HL-60/S4 treated with retinoic acid at 250 ng/mL for 4 days and 3 days (cell line): Measurements from ENCODE around the gene NT5DC3.

Source experiments
- in situ Hi-C: fragments of 300-500 bp; cut with MboI; formaldehyde crosslinking; loops from 2 replicates; pipeline ENCODE4 v1.7.0; 2022; ENCODE audit warnings: low sequenced_read_pairs

The NT5DC3 gene

GRCh38 chr12:103833891-103834290, 7.1 kb downstream of the NT5DC3 start:
- in situ Hi-C loops: no loop called here

- in situ Hi-C loops: no loop called here
Measured at GRCh38 chr12:103833095-103833775, 7.8 kb downstream of the NT5DC3 start.

GRCh38 chr12:103832048-103832997, 8.7 kb downstream of the NT5DC3 start:
- in situ Hi-C loops: no loop called here

- in situ Hi-C loops: no loop called here
Measured at GRCh38 chr12:103830730-103831320, 10.2 kb downstream of the NT5DC3 start.

GRCh38 chr12:103830025-103830725, 10.9 kb downstream of the NT5DC3 start:
- in situ Hi-C loops: no loop called here

GRCh38 chr12:103829092-103829491, 11.9 kb downstream of the NT5DC3 start:
- in situ Hi-C loops: no loop called here

- in situ Hi-C loops: no loop called here
Measured at GRCh38 chr12:103827911-103828391, 13.1 kb downstream of the NT5DC3 start.

- in situ Hi-C loops: no loop called here
Measured at GRCh38 chr12:103824845-103825244, 16.2 kb downstream of the NT5DC3 start.

GRCh38 chr12:103824290-103824689, 16.7 kb downstream of the NT5DC3 start:
- in situ Hi-C loops: no loop called here

- in situ Hi-C loops: no loop called here
Measured at GRCh38 chr12:103823871-103824270, 17.2 kb downstream of the NT5DC3 start.

GRCh38 chr12:103821773-103822172, 19.3 kb downstream of the NT5DC3 start:
- in situ Hi-C loops: no loop called here

GRCh38 chr12:103820881-103821489, 20.0 kb downstream of the NT5DC3 start:
- in situ Hi-C loops: no loop called here

- in situ Hi-C loops: no loop called here
Measured at GRCh38 chr12:103820361-103820760, 20.7 kb downstream of the NT5DC3 start.

GRCh38 chr12:103819892-103820291, 21.1 kb downstream of the NT5DC3 start:
- in situ Hi-C loops: no loop called here

GRCh38 chr12:103819312-103819711, 21.7 kb downstream of the NT5DC3 start:
- in situ Hi-C loops: no loop called here

GRCh38 chr12:103817791-103818190, 23.2 kb downstream of the NT5DC3 start:
- in situ Hi-C loops: no loop called here

GRCh38 chr12:103816663-103817062, 24.4 kb downstream of the NT5DC3 start:
- in situ Hi-C loops: no loop called here

GRCh38 chr12:103814436-103814835, 26.6 kb downstream of the NT5DC3 start:
- in situ Hi-C loops: no loop called here

GRCh38 chr12:103813949-103814348, 27.1 kb downstream of the NT5DC3 start:
- in situ Hi-C loops: no loop called here

- in situ Hi-C loops: no loop called here
Measured at GRCh38 chr12:103813426-103813825, 27.6 kb downstream of the NT5DC3 start.
